Frontal cortex (tissue), 4 donors: ENCODE results near the gene FKRP. TPM values are rescaled to one million over a fixed set of nuclear protein-coding genes. Genes with fewer than 3 reads are reported as not detected.
"Not testable (repeated sequence)": the region's sequence is repeated elsewhere in the genome, so short reads cannot be mapped to it uniquely, and the experiment has no call there.

Source experiments
- DNase-seq, 2 donors: peaks; one replicate each; pipeline ENCODE4 v3.0.0; 2012; ENCODE audit warnings: low spot score in 2 of 2
- FAIRE-seq: peaks from 2 replicates; lab custom pipeline; 2012; peaks lifted over from hg19 to GRCh38; lab: Jason Lieb, UNC
- small RNA-seq: library from RNA; depleted of rRNA; stranded (forward); fragments of <200 nt; gene quantifications from one replicate; pipeline ENCODE3, GENCODE V24; 2014
- total RNA-seq: library from RNA; depleted of rRNA; stranded (reverse); fragments of >200 nt; gene quantifications from one replicate; pipeline ENCODE4 v1.2.3, GENCODE V29; 2014
- donor health status: control.
- donor health status: control.
- donor health status: control.

Gene FKRP
- total RNA-seq, 1 donor from 2014 or later = 12.6 TPM

- FAIRE-seq (no peak), DNase-seq (no peak)
Measured at GRCh38 chr19:46802152-46802551, 56.3 kb downstream of the FKRP start.

- FAIRE-seq (no peak), DNase-seq (no peak)
Measured at GRCh38 chr19:46803555-46803954, 57.7 kb downstream of the FKRP start.

GRCh38 chr19:46804432-46804831 is 58.6 kb downstream of the FKRP start:
- not testable (repeated sequence) for DNase-seq, FAIRE-seq

- no peak for DNase-seq
- FAIRE-seq = no peak
Measured at GRCh38 chr19:46806656-46807055, 60.8 kb downstream of the FKRP start.

Small RNAs within 50 kb of the gene (small RNA-seq; reads per million reads assigned to genes)
- gene MIR320E = not detected
- gene RF00019 = not detected

Other genes starting within 250 kb of the FKRP start
- 211 TPM for gene CALM3, start 144.7 kb upstream of the FKRP start, total RNA-seq
- not detected for gene PTGIR, start 121.0 kb upstream of the FKRP start, total RNA-seq
- not detected for gene GNG8, start 109.9 kb upstream of the FKRP start, total RNA-seq
- 17.5 TPM for gene DACT3, start 84.9 kb upstream of the FKRP start, total RNA-seq
- gene PRKD2, start 28.9 kb upstream of the FKRP start, total RNA-seq = 5.3 TPM
- gene STRN4, start 393 bp downstream of the FKRP start, total RNA-seq = 86.4 TPM
- gene SLC1A5, start 42.5 kb downstream of the FKRP start, total RNA-seq = 3.3 TPM
- 64.8 TPM for gene AP2S1, start 104.8 kb downstream of the FKRP start, total RNA-seq
- gene ARHGAP35, start 114.9 kb downstream of the FKRP start, total RNA-seq = 73.4 TPM